ENCODE results near the gene DNAJC1.
"Not testable (repeated sequence)": the region's sequence is repeated elsewhere in the genome, so short reads cannot be mapped to it uniquely, and the experiment has no call there.

Gene DNAJC1

DNA sequence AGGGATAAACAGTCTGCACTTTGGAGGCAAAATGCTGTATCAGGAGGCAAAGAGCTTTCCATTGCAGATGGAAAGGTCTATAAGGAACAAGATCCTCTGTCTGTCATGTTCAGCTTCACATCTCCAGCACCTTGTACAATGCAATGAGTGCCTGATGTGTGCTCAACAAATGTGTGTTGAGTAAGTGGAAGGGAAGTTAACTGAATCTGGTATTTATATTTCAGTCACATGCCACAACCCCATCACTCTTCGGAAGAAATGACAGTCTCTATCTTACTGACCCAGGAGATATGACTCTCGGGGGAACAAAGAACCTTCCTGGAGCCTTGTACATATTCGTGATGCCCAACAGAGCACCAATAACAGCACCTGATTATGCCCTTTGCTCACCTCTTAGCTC lies 20.0 kb upstream of the DNAJC1 start:
- Histone ChIP-seq H3K4me1 (ENCODE audit: control extremely low read depth in 1 of 4, control insufficient read depth in 4 of 4, insufficient read depth in 4 of 4, low read length in 3 of 4) (peaks cover 0 to 4% (median 1%) of the 10 kb centered on the region in 4 experiments), H3K27me3 (replicated peaks in 2 of 5; ENCODE audit: control insufficient read depth in 4 of 5, insufficient read depth in 5 of 5, low read length in 4 of 5) (no peaks in the 10 kb centered on the region), H3K4me3 (ENCODE audit: control insufficient read depth in 1 of 7, extremely low read depth in 1 of 7, insufficient read depth in 4 of 7, low read depth in 2 of 7, low read length in 6 of 7) (no peak overlapping the region), H3K9me3 (ENCODE audit: control extremely low read depth in 1 of 5, control insufficient read depth in 4 of 5, insufficient read depth in 2 of 5, low read depth in 1 of 5, low read length in 4 of 5) (peaks cover 0 to 15% (median 3%) of the 10 kb centered on the region in 5 experiments), H3K27ac (ENCODE audit: insufficient read depth in 1 of 2, low read depth in 1 of 2, low read length in 2 of 2, poor library complexity in 1 of 2, severe bottlenecking in 2 of 2) (no peak overlapping the region), H3K36me3 (ENCODE audit: control insufficient read depth in 4 of 4, insufficient read depth in 4 of 4, low read length in 3 of 4) (no peaks in the 10 kb centered on the region)
- ChIA-PET CTCF (interaction anchor here (1.2 to 1.5 kb wide), 2 partner anchors 10 to 16 kb away, joined by 4 to 5 read pairs; no protein-coding TSS in a partner anchor), POLR2A (no interaction called here)
- 67% methylated on average over 3 of the region's 3 CpGs for WGBS (ENCODE audit: insufficient coverage)
- DNase-seq = no peak

DNA sequence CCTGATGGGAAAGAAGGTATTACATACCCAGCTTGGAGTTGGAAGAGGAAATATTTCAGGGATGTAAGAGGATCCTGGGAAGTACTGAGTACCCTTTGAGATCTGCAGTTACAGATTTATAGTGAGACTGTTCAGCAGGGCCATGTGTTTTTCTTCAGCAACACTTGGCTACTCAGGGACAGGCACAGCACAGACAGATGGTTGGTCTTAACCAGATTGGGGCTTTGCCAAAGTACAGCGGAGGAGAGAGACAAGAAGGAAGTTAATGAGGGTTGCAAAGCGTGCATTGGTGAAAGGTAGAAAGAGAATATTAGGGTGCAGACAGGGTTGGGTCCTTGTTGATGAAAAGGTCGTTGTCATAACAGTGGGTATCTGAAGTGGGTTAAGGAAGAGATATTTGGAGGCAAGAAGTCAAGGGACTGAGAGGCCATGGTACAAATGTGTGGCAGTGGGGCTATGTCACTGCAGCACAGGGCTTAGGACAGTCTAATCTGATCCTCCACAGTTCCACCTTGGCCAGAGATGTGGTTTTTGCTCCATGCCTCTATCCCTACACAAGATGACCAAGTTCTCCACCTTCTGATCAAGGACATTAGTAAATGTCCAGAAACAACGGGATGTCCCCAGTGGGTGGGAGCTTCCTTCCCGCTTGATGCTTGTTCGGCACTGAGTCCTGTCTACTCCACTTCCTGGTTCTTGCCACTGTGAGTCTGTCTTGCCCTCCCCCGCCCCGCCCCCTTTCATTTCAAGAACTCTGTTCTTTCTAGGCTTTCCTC lies 18.9 kb upstream of the DNAJC1 start:
- Histone ChIP-seq H3K4me3 (ENCODE audit: control insufficient read depth in 1 of 7, extremely low read depth in 1 of 7, insufficient read depth in 4 of 7, low read depth in 2 of 7, low read length in 6 of 7) (peak overlapping the region in 2 of 7 experiments; percentile 23 to 43), H3K4me1 (ENCODE audit: control extremely low read depth in 1 of 4, control insufficient read depth in 4 of 4, insufficient read depth in 4 of 4, low read length in 3 of 4) (peaks cover 0 to 4% (median 1%) of the 10 kb centered on the region in 4 experiments), H3K36me3 (ENCODE audit: control insufficient read depth in 4 of 4, insufficient read depth in 4 of 4, low read length in 3 of 4) (no peaks in the 10 kb centered on the region), H3K27me3 (replicated peaks in 2 of 5; ENCODE audit: control insufficient read depth in 4 of 5, insufficient read depth in 5 of 5, low read length in 4 of 5) (no peaks in the 10 kb centered on the region), H3K27ac (ENCODE audit: insufficient read depth in 1 of 2, low read depth in 1 of 2, low read length in 2 of 2, poor library complexity in 1 of 2, severe bottlenecking in 2 of 2) (no peak overlapping the region), H3K9me3 (ENCODE audit: control extremely low read depth in 1 of 5, control insufficient read depth in 4 of 5, insufficient read depth in 2 of 5, low read depth in 1 of 5, low read length in 4 of 5) (peaks cover 0 to 15% (median 2%) of the 10 kb centered on the region in 5 experiments)
- ChIA-PET CTCF (interaction anchor here (0.8 kb wide), 1 partner anchor 524 kb away, joined by 3 read pairs; no protein-coding TSS in a partner anchor), POLR2A (no interaction called here)
- peak in 2 of 3 donors; percentile 34 to 56 for DNase-seq
- WGBS (ENCODE audit: insufficient coverage) = 71% methylated on average over 8 of the region's 8 CpGs

DNA sequence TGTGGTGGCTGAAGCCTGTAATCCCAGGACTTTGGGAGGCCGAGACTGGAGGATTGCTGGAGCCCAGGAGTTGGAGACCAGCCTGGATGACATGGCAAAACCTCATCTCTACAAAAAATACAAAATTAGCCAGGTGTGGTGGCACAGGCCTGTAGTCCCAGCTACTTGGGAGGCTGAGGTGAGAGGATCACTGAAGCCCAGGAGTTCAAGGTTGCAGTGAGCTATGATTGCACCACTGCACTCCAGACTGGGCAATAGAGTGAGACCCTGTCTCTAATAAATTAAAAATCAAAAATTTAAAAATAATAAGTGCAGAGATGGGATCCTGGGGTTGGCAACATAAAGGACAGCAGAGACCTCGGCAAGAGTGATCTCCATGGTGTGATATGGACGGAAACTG lies 17.6 kb upstream of the DNAJC1 start:
- 93% methylated on average over 2 of the region's 3 CpGs for WGBS (ENCODE audit: insufficient coverage)
- CTCF ChIA-PET = interaction anchor here (0.6 to 0.8 kb wide), 2 partner anchors 525 to 747 kb away, joined by 3 to 4 read pairs; no protein-coding TSS in a partner anchor
- H3K4me1 ChIP-seq (ENCODE audit: control extremely low read depth in 1 of 4, control insufficient read depth in 4 of 4, insufficient read depth in 4 of 4, low read length in 3 of 4); DNase-seq; H3K4me3 ChIP-seq (ENCODE audit: control insufficient read depth in 1 of 7, extremely low read depth in 1 of 7, insufficient read depth in 4 of 7, low read depth in 2 of 7, low read length in 6 of 7); H3K27ac ChIP-seq (ENCODE audit: insufficient read depth in 1 of 2, low read depth in 1 of 2, low read length in 2 of 2, poor library complexity in 1 of 2, severe bottlenecking in 2 of 2); H3K36me3 ChIP-seq (ENCODE audit: control insufficient read depth in 4 of 4, insufficient read depth in 4 of 4, low read length in 3 of 4); H3K27me3 ChIP-seq (replicated peaks in 2 of 5; ENCODE audit: control insufficient read depth in 4 of 5, insufficient read depth in 5 of 5, low read length in 4 of 5); POLR2A ChIA-PET: not testable (repeated sequence)
- peaks cover 0 to 12% (median 0%) of the 10 kb centered on the region in 5 experiments for H3K9me3 ChIP-seq (ENCODE audit: control extremely low read depth in 1 of 5, control insufficient read depth in 4 of 5, insufficient read depth in 2 of 5, low read depth in 1 of 5, low read length in 4 of 5)

DNA sequence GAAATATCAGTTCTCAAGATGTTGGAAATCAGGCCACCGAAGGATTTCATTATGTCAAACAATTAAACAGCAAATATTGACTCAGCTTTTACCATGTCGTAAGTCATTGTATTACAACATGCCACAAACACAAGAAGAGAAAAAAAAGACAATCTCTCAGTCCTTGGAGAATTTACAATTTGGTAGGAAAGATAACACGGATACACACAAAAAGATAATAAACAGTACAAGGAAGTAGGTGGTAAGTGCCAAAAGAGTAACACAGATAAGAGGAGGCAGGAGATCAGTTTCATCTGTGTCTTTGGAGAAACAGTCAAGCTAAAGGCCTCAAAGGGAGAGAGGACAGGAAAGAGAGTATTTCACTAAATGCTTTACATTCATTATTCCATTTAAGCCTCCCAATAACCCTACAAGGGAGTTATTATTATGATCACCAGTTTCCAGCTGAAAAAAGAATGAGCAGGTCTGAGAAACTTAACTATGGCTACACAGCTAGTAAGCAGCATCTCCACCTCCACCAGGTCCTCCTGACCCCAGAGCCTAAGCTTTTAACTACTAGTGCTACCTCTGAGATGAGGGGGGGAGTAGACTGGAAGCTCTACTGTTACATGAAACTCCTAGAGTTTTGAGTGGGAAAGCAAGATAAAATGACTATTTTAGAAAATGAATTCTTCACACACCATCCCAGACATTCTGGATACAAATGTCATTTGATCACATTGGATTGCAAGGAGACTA lies 13.9 kb upstream of the DNAJC1 start:
- CTCF ChIA-PET = interaction anchor here (0.6 to 1.0 kb wide), 2 partner anchors 847 to 970 kb away, joined by 3 read pairs; no protein-coding TSS in a partner anchor
- H3K27ac ChIP-seq (ENCODE audit: insufficient read depth in 1 of 2, low read depth in 1 of 2, low read length in 2 of 2, poor library complexity in 1 of 2, severe bottlenecking in 2 of 2) = no peak overlapping the region
- POLR2A ChIA-PET = no interaction called here

DNA sequence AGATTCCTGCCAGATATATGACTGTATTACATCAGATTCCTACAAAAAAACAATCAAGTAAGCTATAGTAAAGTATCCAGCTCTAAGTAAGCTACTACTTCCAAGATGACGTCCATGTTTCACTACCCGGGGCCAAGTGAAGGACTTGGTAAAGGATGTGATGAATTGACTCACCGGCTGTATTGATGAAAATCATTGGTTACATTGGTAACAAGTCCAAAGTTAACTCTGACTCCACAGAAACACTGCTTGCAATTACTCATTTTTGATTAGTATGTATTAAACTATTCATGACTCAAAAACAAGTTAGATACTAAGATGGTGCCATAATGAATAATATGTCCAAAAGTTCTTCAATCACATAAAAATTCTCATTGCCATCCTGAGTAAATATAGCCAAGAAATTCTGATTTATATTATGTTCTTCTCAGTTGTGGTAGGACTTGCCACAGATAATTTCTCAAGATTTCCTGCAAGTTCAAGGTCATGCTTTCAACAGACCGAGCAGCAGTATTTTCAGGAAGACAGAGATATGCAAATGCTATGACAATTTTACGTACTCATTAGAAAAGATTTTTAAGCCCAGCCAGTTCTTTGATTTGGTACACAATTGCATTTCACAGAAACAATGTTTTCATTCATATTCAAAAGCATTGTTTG lies 12.6 kb upstream of the DNAJC1 start:
- 44% methylated on average over 1 of the region's 5 CpGs for WGBS (ENCODE audit: insufficient coverage)
- DNase-seq = no peak

More for the DNA sequence above, 13.9 kb upstream of the DNAJC1 start:
- DNase-seq = no peak
- Histone ChIP-seq H3K9me3 (ENCODE audit: control extremely low read depth in 1 of 5, control insufficient read depth in 4 of 5, insufficient read depth in 2 of 5, low read depth in 1 of 5, low read length in 4 of 5) (peaks cover 0 to 2% (median 0%) of the 10 kb centered on the region in 5 experiments), H3K4me1 (ENCODE audit: control extremely low read depth in 1 of 4, control insufficient read depth in 4 of 4, insufficient read depth in 4 of 4, low read length in 3 of 4) (peaks cover 0 to 6% (median 4%) of the 10 kb centered on the region in 4 experiments), H3K36me3 (ENCODE audit: control insufficient read depth in 4 of 4, insufficient read depth in 4 of 4, low read length in 3 of 4) (no peaks in the 10 kb centered on the region), H3K4me3 (ENCODE audit: control insufficient read depth in 1 of 7, extremely low read depth in 1 of 7, insufficient read depth in 4 of 7, low read depth in 2 of 7, low read length in 6 of 7) (no peak overlapping the region), H3K27me3 (replicated peaks in 2 of 5; ENCODE audit: control insufficient read depth in 4 of 5, insufficient read depth in 5 of 5, low read length in 4 of 5) (no peaks in the 10 kb centered on the region)
- no CpG with 5 or more reads among the region's 3 CpGs for whole genome bisulfite sequencing (ENCODE audit: insufficient coverage)

DNA sequence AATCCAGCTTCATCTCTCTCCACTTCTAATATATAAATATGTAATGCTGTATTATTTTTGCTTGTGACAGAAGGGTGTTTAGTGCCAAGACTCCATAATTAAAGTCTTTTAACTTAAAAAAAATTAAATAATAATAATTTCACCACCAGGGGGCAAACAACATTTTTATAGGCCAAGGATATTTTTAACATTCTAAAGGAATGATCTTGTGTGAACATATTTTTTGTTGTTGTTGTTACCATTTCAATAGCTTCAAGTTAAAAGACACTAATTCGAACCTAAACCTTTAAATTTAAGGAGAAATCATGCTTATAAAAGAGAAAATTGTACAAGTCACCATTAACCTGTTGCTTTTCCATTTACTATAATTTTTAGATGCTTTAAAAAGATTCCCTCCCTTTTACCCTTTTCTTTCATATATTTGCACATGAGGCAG lies 7.5 kb upstream of the DNAJC1 start:
- no peak overlapping the region for H3K4me3 ChIP-seq (ENCODE audit: control insufficient read depth in 1 of 7, extremely low read depth in 1 of 7, insufficient read depth in 4 of 7, low read depth in 2 of 7, low read length in 6 of 7)
- no peaks in the 10 kb centered on the region for H3K36me3 ChIP-seq (ENCODE audit: control insufficient read depth in 4 of 4, insufficient read depth in 4 of 4, low read length in 3 of 4)
- H3K27me3 ChIP-seq (replicated peaks in 2 of 5; ENCODE audit: control insufficient read depth in 4 of 5, insufficient read depth in 5 of 5, low read length in 4 of 5) = no peaks in the 10 kb centered on the region
- H3K4me1 ChIP-seq (ENCODE audit: control extremely low read depth in 1 of 4, control insufficient read depth in 4 of 4, insufficient read depth in 4 of 4, low read length in 3 of 4) = peaks cover 0 to 7% (median 2%) of the 10 kb centered on the region in 4 experiments
- H3K27ac ChIP-seq (ENCODE audit: insufficient read depth in 1 of 2, low read depth in 1 of 2, low read length in 2 of 2, poor library complexity in 1 of 2, severe bottlenecking in 2 of 2) = no peak overlapping the region
- peak; percentile 35 to 62 (median 57) for DNase-seq
- ChIA-PET CTCF (interaction anchor here (0.8 to 2.6 kb wide), 11 partner anchors 15 to 979 kb away, joined by 3 to 8 read pairs (median 3); no protein-coding TSS in a partner anchor), POLR2A (no interaction called here)
- no CpG with 5 or more reads among the region's 1 CpG for WGBS (ENCODE audit: insufficient coverage)
- H3K9me3 ChIP-seq (ENCODE audit: control extremely low read depth in 1 of 5, control insufficient read depth in 4 of 5, insufficient read depth in 2 of 5, low read depth in 1 of 5, low read length in 4 of 5) = peaks cover 0 to 5% (median 0%) of the 10 kb centered on the region in 5 experiments

More for the DNA sequence above, 12.6 kb upstream of the DNAJC1 start:
- no peaks in the 10 kb centered on the region for H3K36me3 ChIP-seq (ENCODE audit: control insufficient read depth in 4 of 4, insufficient read depth in 4 of 4, low read length in 3 of 4)
- peaks cover 0 to 2% (median 0%) of the 10 kb centered on the region in 5 experiments for H3K9me3 ChIP-seq (ENCODE audit: control extremely low read depth in 1 of 5, control insufficient read depth in 4 of 5, insufficient read depth in 2 of 5, low read depth in 1 of 5, low read length in 4 of 5)
- peaks cover 0 to 5% (median 3%) of the 10 kb centered on the region in 4 experiments for H3K4me1 ChIP-seq (ENCODE audit: control extremely low read depth in 1 of 4, control insufficient read depth in 4 of 4, insufficient read depth in 4 of 4, low read length in 3 of 4)
- POLR2A ChIA-PET = no interaction called here
- no peaks in the 10 kb centered on the region for H3K27me3 ChIP-seq (replicated peaks in 2 of 5; ENCODE audit: control insufficient read depth in 4 of 5, insufficient read depth in 5 of 5, low read length in 4 of 5)
- H3K27ac ChIP-seq (ENCODE audit: insufficient read depth in 1 of 2, low read depth in 1 of 2, low read length in 2 of 2, poor library complexity in 1 of 2, severe bottlenecking in 2 of 2) = no peak overlapping the region
- CTCF ChIA-PET = no interaction called here
- no peak overlapping the region for H3K4me3 ChIP-seq (ENCODE audit: control insufficient read depth in 1 of 7, extremely low read depth in 1 of 7, insufficient read depth in 4 of 7, low read depth in 2 of 7, low read length in 6 of 7)
